CD4-positive, alpha-beta T cell treated with Interleukin-4 for 4 hours (primary cell): Measurements from ENCODE around the gene RPA1.

ENCODE experiments used
- DNase-seq: peaks from one replicate; pipeline ENCODE4 v3.0.0-alpha.2; 2020

The RPA1 gene

GRCh38 chr17:1943436-1943831, 113.6 kb downstream of the RPA1 start:
- DNase-seq, result no peak

- no peak for DNase-seq
Observed at GRCh38 chr17:1945621-1946020, 115.8 kb downstream of the RPA1 start.

- DNase-seq, result no peak
Observed at GRCh38 chr17:1946021-1946932, 116.5 kb downstream of the RPA1 start.

- DNase-seq, result no peak
Observed at GRCh38 chr17:1947229-1947742, 117.5 kb downstream of the RPA1 start.

GRCh38 chr17:1947743-1948516, 118.1 kb downstream of the RPA1 start:
- no peak for DNase-seq

GRCh38 chr17:1948517-1948825, 118.7 kb downstream of the RPA1 start:
- no peak for DNase-seq
